ENCODE results near the gene TNS3.
A peak's percentile ranks its signal among the peaks of the same experiment; 100 is the strongest.
"Not testable (repeated sequence)": the region's sequence is repeated elsewhere in the genome, so short reads cannot be mapped to it uniquely, and the experiment has no call there.

Gene TNS3

DNA sequence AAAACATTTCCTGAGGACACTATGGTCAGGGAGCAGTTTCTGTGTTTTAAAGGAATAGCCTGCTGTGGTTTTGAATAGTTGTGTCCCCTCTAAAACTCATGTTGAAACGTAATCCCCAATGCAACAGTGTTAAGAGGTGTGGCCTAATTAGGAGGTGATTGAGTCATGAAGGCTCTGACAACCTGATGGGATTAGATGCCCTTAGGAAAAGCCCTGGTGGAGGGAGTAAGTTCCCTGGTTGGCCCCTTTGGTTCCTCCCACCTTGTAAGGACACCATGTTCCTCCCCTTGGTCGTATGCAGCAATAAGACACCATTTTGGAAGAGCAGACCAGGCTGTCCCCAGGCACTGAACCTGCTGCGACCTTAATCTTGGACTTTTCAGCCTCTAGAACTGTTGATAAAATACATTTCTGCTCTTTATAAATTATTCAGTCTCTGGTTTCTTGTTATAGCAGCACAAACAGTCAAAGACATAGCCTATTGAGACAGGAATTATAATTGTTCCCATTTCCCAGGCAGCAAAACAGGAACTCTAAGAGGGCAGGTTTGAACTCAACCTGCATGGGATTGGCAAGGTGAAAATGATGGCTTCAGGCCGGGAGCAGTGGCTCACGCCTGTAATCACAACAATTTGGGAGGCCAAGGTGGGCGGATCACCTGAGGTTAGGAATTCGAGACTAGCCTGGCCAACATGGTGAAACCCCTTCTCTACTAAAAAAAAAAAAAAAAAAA lies 20.5 kb upstream of the TNS3 start:
- no peak for DNase-seq

DNA sequence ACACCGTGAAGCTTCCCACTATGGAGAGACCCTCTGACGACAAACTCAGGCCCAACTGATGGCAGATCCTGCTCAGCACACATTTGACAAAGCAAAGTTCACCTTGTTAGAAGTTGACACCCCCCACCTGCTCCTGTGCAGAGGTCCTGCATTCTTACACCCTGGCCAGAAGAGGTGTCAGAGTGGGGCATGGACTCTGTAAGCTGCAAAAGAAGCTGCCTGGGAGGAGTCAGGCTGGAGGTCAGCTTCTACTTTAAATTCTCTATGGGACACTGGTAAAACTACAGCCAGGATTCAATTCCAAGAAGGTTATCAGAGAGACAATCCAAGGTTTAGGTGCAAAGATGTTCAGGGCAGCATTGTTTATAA lies 20.0 kb upstream of the TNS3 start:
- DNase-seq: no peak

DNA sequence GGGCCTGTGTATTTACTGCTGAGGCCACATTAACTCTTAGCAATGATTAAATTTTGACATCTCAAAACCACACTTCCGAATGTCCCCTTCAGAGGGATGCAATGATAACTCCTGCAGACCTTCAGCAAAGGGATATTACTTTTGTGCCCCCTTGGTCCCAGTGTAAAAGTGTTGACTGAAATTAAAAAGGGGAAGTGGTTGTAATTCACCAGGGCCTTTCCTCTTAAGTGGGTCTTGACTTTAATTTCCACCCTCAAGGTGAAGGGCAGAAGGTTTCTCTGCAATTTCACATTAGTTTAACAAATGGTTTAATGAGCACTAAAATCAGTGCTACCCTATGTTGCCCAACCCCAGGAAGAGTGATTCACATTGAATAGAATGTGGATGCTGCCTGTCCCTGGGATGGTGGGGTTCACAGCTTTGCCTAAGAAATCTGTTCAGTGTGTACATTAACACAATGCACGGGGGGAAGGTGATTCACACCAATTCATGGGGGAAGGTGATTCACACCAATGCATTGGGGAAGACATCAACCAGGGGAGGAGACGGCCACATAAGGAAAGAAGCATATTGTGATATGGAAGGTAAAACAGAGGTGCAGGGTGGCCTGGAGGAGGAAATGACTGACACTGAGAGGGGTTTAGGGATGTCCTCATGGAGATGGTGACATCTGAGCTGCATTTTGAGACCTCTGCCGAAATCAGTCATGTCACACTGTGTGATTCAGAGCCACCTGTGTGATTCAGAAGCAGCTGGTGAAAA lies 19.4 kb upstream of the TNS3 start:
- DNase-seq: no peak

DNA sequence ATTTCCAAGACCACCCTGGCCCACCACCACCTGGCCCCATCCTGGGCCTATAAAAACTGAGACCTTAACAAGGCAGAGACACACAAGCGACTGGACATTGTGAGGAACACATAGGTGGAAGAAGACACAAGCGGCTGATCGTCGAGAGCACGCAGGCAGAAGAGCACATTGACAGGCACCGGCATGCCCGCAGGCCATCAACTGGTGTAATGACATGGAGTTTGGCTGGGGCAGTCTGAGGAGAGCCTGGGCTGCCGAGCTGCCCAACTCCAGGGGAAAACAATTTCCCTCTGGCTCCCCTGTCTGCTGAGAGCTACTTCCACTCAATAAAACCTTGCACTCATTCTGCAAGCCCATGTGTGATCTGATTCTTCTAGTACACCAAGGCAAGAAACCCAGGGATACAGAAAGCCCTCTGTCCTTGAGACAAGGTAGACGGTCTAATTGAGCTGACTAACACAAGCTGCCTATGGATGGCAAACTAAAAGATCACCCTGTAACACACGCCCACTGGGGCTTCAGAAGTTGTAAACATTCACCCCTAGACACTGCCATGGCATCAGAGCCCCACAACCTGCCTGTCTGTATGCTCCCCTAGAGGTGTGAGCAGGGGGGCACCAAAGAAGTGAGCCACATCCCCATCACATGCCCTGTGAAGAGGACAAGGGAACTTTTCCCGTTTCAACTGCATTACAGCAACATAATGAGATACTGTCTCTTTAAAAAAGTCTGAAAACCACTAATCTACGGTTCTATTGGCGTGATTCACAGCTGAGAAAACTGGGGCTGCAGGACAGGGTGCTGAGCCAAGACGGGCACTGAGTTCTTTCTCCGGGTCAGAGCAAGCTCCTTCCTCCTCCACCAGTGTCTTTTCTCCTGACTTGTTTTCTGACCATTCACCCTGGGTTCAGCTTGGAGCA lies 18.5 kb upstream of the TNS3 start:
- DNase-seq: no peak

DNA sequence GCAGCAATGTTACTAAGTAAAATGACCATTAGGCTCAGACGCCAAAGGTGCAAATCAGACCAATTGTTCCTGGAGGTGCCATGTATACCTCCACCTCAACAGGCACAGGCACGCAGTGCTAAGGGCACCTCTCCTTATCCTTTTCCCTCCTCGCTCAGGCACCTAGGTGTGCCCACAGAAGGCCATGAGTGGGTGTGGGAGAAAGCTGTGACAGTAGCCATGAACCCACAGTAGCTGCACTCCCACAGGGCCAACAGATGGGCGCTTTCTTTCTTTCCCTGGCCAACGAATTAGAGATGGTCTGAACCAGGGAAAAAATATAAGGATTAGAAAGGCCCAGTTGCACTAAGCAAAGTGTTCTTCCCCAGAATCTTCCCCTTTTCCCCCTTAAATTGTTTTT lies 15.5 kb upstream of the TNS3 start:
- no peak for DNase-seq

DNA sequence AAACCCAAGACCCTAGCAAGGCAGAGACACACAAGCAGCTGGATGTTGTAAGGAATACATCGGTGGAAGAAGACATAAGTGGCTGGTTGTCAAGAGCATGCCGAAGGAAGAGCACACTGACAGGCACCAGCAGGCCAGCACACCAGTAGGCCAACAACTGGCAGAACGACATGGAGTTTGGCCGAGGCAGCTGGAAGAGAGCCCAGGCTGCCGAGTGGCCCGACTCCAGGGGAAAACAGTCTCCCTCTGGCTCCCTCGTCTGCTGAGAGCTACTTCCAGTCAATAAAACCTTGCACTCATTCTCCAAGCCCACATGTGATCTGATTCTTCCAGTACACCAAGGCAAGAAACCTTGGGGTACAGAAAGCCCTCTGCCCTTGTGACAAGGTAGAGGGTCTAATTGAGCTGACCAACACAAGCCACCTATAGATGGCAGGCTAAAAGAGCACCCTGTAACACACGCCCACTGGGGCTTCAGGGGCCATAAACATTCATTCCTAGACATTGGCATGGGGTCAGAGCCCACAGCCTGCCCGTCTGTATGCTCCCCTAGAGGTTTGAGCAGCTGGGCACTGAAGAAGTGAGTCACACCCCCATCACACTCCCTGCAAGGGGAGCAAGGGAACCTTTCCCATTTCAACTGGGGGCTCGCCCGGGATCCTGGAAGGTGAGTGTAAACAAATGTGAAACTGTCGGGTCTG lies 14.7 kb upstream of the TNS3 start:
- peak; percentile 54 for DNase-seq

DNA sequence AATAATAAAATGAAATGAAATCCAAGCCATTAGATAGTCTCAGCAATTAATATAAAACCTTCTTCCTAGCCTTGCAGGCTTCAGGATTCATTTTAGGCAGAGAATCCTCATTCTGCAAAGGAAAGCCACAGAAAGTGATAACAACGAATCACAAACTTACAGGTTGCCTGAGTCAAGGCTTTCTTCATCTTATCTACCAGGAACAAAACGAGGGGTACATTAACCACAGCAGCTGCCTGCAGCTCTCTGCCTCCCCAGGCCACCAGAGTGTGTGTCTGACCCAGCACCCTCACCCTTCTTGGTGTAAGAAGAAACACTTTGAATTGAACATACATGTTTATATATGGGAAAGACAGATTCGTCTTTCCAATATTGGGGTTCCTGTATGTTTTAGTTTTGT lies 12.5 kb upstream of the TNS3 start:
- DNase-seq: no peak

DNA sequence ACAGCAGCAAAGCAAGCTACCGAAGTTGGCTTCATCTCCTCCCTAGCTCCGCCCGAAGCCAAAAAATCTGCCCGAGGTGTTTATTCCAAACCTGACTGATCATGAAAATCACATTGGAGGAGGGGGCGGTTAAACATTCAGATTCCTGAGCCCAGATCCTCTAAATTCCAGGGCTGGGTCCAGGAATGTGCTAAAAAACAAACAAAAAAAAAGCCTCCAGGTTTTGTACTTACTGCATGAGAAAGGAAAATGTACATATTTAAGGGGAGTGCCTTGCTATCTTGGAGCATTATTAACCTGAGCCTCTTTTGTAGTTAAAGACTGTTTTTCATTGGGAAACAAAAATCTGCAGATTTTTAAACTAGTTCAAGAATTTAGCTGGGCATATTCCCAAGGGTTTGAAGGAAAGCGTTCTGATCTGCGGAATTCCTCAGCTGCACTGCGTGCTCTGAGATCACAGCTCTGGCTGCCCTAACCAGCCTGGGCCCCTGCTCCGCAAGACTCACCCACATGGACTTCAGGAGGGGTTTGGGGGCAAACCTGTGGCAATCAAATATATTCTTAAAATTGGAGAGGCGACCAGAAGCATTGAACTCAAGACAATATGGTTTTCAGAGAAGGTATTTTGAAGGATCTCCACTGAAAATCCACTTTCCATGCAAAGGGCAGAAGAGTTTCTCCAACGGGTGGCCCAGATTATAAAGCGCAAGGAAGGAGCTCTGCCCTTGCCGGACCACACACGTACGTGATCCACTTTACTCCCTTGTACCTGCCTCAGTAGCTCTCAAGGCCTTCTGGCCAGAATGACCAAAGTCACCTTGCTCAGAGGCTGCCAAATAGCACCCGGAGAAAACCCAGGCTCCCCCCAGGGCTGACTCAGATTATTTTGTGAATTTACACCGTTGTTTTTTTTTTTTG lies 10.0 kb upstream of the TNS3 start:
- no peak for DNase-seq

DNA sequence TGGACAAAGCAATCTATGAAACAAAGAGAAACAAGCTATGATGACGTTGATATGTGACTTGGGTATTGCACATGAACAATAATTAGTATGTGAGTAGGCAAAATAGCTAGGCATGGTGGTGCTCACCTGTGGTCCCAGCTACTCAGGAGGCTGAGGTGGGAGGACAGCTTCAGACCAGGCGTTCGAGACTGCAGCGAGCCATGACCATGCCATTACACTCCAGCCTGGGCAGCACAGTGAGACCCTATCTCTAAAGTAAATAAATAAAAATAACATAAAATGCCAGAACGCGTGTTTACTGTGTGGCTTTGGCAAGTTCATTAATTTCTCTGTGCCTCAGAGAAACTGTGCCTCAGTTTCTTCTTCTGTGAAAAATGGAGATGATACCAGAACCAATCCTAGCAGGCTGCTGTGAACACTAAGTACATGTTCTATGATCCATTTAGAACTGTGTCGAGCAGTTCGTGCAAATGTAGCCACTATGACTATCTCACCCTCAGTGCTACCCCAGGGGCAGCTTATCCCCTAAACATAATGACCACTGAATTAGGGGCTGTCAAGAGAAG lies 9.3 kb upstream of the TNS3 start:
- DNase-seq: no peak

DNA sequence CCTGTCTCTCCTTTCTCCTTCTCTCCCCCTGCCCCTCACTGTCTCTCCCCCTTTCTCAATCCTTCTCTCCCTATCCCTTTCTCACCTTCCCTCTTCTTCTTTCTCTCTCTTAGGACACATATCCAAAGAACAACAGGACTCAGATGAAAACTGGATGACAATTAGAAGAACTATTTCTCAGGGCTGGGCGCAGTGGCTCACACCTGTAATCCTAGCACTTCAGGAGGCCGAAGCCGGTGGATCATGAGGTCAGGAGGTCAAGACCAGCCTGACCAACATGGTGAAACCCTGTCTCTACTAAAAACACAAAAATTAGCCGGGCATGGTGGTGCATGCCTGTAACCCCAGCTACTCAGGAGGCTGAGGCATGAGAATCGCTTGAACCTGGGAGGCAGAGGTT lies 8.3 kb upstream of the TNS3 start:
- DNase-seq: not testable (repeated sequence)

DNA sequence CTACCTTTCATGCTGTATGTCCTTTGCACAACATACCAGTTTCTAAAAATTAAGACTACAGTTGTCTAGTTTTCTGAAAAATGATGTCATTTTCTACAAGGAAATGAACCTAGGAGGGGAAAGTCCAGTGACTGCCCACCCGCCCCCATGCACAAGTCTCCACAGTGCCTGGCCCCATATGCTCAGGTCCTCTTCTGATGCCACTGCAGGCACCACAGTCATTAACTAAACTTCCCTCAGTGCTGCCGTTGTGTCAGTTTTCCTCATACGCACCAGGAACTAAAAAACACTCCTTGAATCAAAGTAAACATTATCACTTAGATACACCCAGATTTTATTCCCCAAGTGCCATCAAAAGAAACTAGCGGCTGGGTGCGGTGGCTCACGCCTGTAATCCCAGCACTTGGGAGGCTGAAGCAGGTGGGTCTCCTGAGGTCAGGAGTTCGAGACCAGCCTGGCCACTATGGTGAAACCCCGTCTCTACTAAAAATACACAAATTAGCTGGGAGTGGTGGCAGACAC lies 6.9 kb upstream of the TNS3 start:
- DNase-seq: no peak

DNA sequence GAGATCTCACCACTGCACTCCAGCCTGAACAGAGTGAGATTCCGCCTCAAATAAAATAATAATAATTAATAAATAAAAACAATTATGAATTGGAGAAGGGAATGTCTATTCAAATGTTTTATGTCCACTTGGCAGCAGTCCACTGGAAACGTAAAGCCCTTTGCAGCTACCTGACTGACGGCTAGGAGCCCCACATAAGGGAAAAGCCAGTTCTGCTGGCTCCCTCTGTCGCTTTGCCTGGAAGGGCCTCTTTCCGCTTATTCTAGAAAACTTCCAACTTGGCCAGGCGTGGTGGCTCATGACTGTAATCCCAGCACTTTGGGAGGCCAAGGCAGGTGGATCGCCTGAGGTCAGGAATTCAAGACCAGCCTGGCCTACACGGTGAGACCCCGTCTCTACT lies 6.1 kb upstream of the TNS3 start:
- peak; percentile 22 for DNase-seq

DNA sequence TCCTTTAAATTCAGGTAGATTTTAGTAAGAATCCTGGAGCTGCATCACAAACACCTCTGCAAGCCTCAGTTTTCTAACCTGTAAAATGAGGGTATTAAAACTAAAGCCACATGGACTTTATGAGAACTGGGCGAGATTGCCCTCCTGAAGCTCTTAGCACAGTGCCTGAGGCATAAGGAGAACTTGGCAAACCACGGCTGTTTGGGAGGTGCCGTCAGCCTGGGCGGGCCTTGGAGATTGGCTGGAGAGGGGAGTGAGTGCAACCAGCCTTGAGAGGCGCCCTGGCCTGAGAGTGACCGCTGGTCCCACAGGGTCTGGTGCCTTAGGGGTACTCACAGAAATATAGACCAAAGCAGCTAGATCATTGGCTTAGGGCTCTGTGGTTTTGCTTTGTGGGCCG lies 5.4 kb upstream of the TNS3 start:
- DNase-seq: peak; percentile 89

DNA sequence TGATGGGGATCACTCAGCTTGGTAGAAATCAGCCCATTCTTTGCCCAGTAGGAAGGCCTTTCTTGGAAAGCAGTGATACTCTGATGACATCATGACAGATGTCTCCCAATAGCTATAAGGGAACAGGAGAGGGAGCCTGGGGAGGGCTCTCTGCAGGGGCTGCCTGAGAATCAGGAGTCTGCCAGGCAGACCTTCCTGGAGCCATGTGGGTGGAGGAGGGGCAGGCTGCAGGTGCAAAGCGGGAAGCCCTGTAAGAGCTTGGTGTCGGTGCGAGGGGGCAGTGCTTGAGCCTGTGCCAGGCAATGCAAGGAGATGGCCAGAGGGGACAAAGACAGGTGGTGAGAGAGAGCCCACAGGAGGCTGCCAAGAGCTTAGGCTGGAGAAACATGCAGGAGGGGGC lies 5.0 kb upstream of the TNS3 start:
- DNase-seq: peak; percentile 97

DNA sequence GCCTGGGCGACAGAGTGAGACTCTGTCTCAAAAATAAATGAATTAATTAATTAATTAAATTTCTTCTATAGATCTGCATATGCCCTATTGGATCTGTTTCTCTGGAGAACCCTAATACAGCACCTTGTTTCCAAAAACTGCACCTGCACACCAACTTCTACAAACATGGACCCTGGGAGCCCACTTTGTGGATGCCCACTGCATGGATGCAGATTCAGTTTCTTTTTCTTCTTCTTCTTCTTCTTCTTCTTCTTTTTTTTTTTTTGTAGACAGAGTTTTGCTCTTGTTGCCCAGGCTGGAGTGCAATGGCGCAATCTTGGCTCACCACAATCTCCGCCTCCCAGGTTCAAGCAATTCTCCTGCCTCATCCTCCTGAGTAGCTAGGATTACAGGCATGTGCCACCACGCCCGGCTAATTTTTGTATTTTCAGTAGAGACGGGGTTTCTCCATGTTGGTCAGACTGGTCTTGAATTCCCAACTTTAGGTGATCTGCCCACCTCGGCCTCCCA lies 4.3 kb upstream of the TNS3 start:
- not testable (repeated sequence) for DNase-seq

DNA sequence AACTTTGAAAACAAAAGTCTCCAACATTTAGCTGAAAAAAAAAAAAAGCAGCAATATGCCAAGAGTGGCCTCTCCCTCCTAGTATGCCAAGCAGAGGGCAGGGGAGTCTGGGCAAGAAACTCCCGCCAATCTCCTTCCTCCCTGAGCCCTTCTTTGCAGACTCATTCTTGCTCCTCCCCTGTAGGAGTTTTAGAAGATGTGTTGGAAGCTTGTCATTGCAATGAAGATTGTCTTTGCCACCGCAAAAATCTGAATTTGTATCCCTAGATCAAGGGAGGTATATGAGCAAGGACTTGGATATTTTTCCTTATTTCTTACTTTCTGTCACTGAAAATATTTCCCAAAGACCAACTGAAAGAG lies 2.6 kb upstream of the TNS3 start:
- no peak for DNase-seq

DNA sequence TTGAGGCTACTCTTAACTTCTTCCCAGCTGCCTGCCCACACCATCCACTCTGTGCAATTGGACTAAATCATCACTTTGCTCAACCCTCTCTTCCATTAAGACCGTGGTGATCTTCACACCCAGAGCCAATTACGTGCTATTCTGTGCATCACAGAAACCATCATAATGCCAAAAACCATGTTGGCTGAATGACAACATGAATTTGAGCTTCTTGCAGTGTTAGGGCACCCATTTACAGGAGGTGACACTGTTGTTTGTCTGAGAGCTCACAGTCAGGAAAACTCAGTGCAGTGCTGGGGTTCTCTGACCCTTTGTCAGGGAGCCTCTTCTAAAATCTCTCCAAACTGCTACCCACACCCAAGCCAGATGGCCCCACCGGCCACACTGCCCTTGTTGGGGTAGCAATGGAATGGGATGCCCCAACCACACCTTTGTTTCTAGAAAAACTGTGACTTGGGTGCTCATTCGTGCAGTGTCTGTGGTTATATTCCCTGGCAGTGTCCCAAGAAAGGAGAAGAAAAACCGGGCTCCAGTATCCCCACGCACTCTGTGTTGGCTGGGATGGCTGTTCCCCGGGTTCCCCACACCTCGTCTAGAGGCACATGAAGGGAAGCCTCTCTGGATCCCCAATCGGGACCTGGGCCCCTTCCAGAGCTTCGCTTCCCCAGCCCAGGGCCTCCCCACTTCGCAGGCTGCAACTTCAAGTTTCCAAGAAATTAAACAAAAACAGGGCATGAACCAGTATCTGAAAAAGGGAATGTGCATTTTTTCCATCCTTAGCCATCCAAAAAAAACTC lies 2.0 kb upstream of the TNS3 start:
- no peak for DNase-seq

DNA sequence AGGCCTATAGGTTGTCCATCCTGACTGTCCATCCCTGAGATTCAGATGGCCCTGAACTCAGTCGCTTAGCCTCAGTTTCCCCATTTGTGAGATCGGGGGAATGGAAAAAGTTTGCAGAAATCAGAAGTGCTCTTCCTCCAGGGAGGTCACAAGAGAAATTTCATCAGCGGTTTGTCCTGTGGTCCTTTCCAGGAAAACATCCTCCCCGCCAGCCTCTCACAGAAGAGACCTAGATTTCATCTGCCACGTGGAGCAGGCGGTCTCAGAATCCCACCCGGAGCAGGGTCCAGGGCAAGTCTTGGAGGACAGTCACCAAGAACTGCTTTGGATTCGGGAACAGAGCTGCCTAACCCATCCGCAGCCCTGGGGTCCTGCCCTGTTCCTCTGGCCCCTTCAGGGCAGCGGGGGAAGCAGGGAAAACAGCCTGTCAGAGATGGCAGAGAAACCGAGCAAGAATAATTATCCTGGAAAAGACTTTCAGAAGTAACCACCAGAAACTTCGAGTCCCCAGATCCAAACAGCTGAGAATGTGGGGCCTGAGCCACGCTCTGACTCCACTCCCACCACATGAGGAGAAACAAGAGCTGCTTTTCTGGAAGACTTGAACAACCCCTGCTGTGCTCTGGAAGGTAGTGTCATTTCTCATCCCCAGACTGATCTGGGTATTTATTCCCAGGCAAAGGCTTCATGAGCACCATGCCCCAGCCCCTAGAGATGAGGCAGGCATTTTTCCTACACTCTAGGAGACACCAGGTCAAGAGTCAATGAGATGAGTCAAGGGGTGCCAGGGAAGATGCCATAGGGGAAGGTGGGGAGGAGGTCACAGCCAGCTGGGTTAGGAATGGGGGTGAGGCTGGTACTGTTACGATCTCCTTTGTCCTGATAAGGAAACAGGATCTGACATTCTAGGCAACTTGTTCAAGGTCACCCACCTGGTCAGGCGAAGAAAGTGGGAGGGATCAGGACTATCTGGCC lies 1.1 kb upstream of the TNS3 start:
- no peak for DNase-seq

DNA sequence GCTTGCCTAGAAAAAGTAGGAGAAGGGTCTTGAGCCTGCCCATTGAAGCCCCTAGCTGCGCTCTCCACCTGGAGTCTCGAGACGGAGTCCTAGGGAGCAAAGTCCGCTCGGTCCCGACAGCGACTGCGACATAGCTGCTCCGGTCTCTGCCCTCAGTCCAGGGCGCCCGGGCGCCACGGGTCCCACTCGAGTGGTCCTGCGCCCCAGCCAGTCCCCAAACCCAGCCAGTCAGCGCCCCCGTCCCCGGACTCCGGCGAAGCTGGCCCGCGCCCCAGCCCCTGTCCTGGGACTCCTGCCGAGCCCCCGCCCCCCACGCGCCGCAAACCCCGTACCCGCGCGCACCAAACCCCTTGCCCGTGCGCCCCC lies 490 bp downstream of the TNS3 start:
- DNase-seq: peak; percentile 59

Data from NCI-H69 (cell line).